ENCODE results near the gene BCAS3. TPM values are rescaled to one million over a fixed set of nuclear protein-coding genes. Genes with fewer than 3 reads are reported as not detected.

BCAS3 gene
- total RNA-seq, 1 experiment from 2014 or later = 26.3 TPM

GRCh38 chr17:61380836-61381525 is 703.3 kb downstream of the BCAS3 start:
- ChIA-PET POLR2A (no interaction called here), CTCF (interaction anchor here (1.0 kb wide), 1 partner anchor 9 kb away, joined by 3 read pairs; no protein-coding TSS in a partner anchor), RAD21 (ENCODE audit: low non-redundant PET in 1 of 2, low total read pairs in 2 of 2, uncharacterized antibody in 2 of 2, unreplicated experiment in 2 of 2) (no interaction called here)
- no peak overlapping the region for H3K27ac ChIP-seq (ENCODE audit: low read depth, low read length)
- no peak overlapping the region for H3K4me2 ChIP-seq (ENCODE audit: low read length)
- H3K4me1 ChIP-seq (ENCODE audit: control insufficient read depth in 1 of 2, insufficient read depth in 2 of 2, low read length in 2 of 2) = no peaks in the 10 kb centered on the region
- no peak overlapping the region for H3K9ac ChIP-seq (ENCODE audit: low read length)
- H4K20me1 ChIP-seq (ENCODE audit: insufficient read depth) = no peaks in the 10 kb centered on the region
- no TSS peak for BruUV-seq (replicated peaks)
- no peak overlapping the region for H2AFZ ChIP-seq (ENCODE audit: low read depth, low read length, poor library complexity, severe bottlenecking)
- DNase-seq (ENCODE audit: low read depth, low spot score) (no peak), ATAC-seq (no peak)
- no peak for TF ChIP-seq EGR1 (IDR thresholded peaks at IDR 0.05; ENCODE audit: low read depth)
- TF ChIP-seq JUND (IDR thresholded peaks at IDR 0.05) = no peak
- no peak for TF ChIP-seq CEBPB (IDR thresholded peaks at IDR 0.05; ENCODE audit: low read depth)
- TF ChIP-seq ELF1 (IDR thresholded peaks at IDR 0.05; ENCODE audit: borderline replicate concordance, low read depth) = no peak
- no peak for TF ChIP-seq CBX3 (IDR thresholded peaks at IDR 0.05; ENCODE audit: low read depth)
- no peak for TF ChIP-seq POLR2A (IDR thresholded peaks at IDR 0.05; ENCODE audit: borderline replicate concordance, extremely low read depth, insufficient read depth, insufficient read length)
- TF ChIP-seq REST (IDR thresholded peaks at IDR 0.05; ENCODE audit: low read depth) = no peak
- TF ChIP-seq YY1 (IDR thresholded peaks at IDR 0.05; ENCODE audit: extremely low read depth, insufficient replicate concordance, low read depth, low read length) = no peak
- no peaks in the 10 kb centered on the region for H3K9me2 ChIP-seq (ENCODE audit: insufficient read depth)
- H3K27me3 ChIP-seq (ENCODE audit: insufficient read depth, low read length) = no peaks in the 10 kb centered on the region
- H3K9me3 ChIP-seq (ENCODE audit: control insufficient read depth in 1 of 2, insufficient read depth in 1 of 2, low read depth in 1 of 2, low read length in 2 of 2) = no peaks in the 10 kb centered on the region
- H3K36me3 ChIP-seq (ENCODE audit: control insufficient read depth in 1 of 2, insufficient read depth in 2 of 2, low read length in 2 of 2) = no peaks in the 10 kb centered on the region
- no peaks in the 10 kb centered on the region for H3K79me2 ChIP-seq (ENCODE audit: insufficient read depth, low read length)
- intact Hi-C loops (cut with micrococcal nuclease) = no loop called here
- H3K4me3 ChIP-seq (replicated peaks in 1 of 2; ENCODE audit: low read depth in 1 of 2, low read length in 2 of 2) = no peak overlapping the region

Measured in HCT116 (cell line).